HL-60 (cell line): ENCODE measurements around the gene GOLT1A.

Source experiments
- DNase-seq, 2 experiments: peaks; one replicate each; pipeline ENCODE4 v3.0.0-alpha.2; 2010 to 2020; ENCODE audit warnings: low read depth in 1 of 2, low spot score in 1 of 2
- H3K27ac ChIP-seq: fragments of 250-450 bp; sonication (Bioruptor Pico); replicated peaks from 2 replicates; pipeline ENCODE4 v1.5.1; 2020; ENCODE audit warnings: mild to moderate bottlenecking, moderate library complexity
- H3K27me3 ChIP-seq: fragments of 250-450 bp; sonication (Bioruptor Pico); 2 replicates; pipeline ENCODE4 v1.5.1; 2021; ENCODE audit warnings: mild to moderate bottlenecking, moderate library complexity; ENCODE audit not compliant: insufficient read depth, poor library complexity, severe bottlenecking
- H3K4me3 ChIP-seq: replicated peaks from 2 replicates; pipeline ENCODE4 v1.5.1; 2011; ENCODE audit warnings: mild to moderate bottlenecking, control low read depth, low read length; ENCODE audit not compliant: insufficient read depth
- CTCF ChIP-seq: IDR thresholded peaks from one replicate; pipeline ENCODE4 v1.5.1; 2011; ENCODE audit warnings: low read length, control low read depth, inconsistent platforms; ENCODE audit not compliant: insufficient read depth
- GABPA ChIP-seq: IDR thresholded peaks from 2 replicates; pipeline ENCODE4 v1.6.1; 2012; ENCODE audit warnings: low read depth
- POLR2AphosphoS5 ChIP-seq: IDR thresholded peaks from 2 replicates; pipeline ENCODE4 v1.6.1; 2012; ENCODE audit warnings: low read depth
- REST ChIP-seq: IDR thresholded peaks from 2 replicates; pipeline ENCODE4 v1.6.1; 2012; ENCODE audit warnings: low read depth; ENCODE audit not compliant: insufficient replicate concordance
- SPI1 ChIP-seq: IDR thresholded peaks from 2 replicates; pipeline ENCODE4 v1.6.1; 2012; ENCODE audit warnings: low read depth, mild to moderate bottlenecking, borderline replicate concordance

The GOLT1A gene

GRCh38 chr1:204232526-204232925 lies 18.7 kb upstream of the GOLT1A start:
- no peak overlapping the region for H3K4me3 ChIP-seq
- no peaks in the 10 kb centered on the region for H3K27me3 ChIP-seq
- no peak for TF ChIP-seq REST
- no peak for TF ChIP-seq SPI1
- no peak for TF ChIP-seq POLR2AphosphoS5
- no peak for TF ChIP-seq CTCF
- TF ChIP-seq GABPA = no peak
- no peak for DNase-seq
- H3K27ac ChIP-seq = no peak overlapping the region

- no peak for TF ChIP-seq REST
- TF ChIP-seq CTCF = no peak
- no peak for TF ChIP-seq SPI1
- no peak for TF ChIP-seq GABPA
- TF ChIP-seq POLR2AphosphoS5 = no peak
Observed at GRCh38 chr1:204230211-204230610, 16.4 kb upstream of the GOLT1A start.

GRCh38 chr1:204228896-204229295 lies 15.1 kb upstream of the GOLT1A start:
- Histone ChIP-seq H3K4me3 (no peak overlapping the region), H3K27ac (no peak overlapping the region), H3K27me3 (no peaks in the 10 kb centered on the region)
- DNase-seq = no peak
- TF ChIP-seq POLR2AphosphoS5 (no peak), CTCF (no peak), SPI1 (no peak), GABPA (no peak), REST (no peak)

More at GRCh38 chr1:204230211-204230610, 16.4 kb upstream of the GOLT1A start:
- no peak for DNase-seq
- H3K27me3 ChIP-seq = no peaks in the 10 kb centered on the region
- no peak overlapping the region for H3K27ac ChIP-seq
- no peak overlapping the region for H3K4me3 ChIP-seq
